Measurements from ENCODE around the gene TNFAIP2. TPM values are rescaled to one million over a fixed set of nuclear protein-coding genes. Genes with fewer than 3 reads are reported as not detected.

Gene TNFAIP2
- polyA plus RNA-seq, 1 donor = 39.8 TPM

DNA sequence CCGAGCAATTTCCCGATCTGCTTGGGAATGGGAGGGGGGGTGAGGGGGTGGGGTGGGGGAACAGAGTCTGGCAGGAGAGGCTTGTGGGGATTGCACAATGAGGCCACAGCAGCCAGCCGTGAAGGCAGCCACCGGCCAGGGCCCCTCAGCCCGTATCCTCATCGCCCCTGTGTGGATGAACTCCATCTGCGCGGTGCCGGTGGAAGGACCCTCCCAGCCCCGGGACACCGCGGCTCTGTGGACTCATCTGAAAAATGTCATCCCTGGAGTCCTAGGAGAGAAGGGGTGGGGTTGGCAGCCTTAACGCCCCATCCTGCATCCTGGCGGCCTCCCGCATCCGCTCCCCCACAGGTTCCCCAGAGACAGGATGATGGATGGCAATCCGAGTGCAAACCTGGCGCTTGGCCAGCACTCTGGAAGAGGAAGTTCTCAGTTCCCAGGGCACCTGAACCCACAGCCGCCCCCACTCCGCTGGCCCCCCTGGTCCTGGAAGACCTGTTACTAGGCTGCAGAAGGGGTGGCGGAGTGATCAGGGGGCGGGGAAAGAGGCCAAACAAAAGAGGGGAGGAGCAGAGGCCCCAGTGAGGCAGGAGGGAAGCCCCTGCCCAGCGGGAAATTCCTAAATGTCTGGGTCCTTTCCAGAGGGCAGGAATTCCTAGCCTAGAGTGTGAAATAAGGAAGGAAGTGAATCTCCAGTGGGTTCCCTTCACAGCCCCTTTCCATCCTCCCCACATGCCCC is 1.2 kb upstream of the TNFAIP2 start:
- no peak for DNase-seq (ENCODE audit: low read depth)

DNA sequence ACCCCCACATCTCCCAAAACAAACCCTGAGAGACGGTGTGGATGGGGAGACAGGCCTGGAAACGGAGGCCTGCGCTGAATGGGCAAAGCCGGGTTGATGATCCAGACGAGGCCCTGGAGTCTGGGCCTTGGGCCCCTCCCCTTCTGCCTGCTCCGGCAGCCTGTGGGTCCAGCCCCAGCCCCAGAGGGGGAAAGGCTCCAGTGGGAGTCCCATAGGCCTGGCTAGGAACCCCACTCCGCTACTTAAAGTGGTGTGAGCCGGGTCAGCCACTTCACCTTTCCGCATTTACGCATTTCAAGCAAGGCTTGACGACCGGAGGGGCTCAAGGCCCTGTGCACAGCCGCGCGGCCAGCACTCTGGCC is 695 bp upstream of the TNFAIP2 start:
- DNase-seq (ENCODE audit: low read depth) = no peak

- no peak for DNase-seq (ENCODE audit: low read depth)
Observed at GRCh38 chr14:103123634-103124500, 606 bp downstream of the TNFAIP2 start.

DNA sequence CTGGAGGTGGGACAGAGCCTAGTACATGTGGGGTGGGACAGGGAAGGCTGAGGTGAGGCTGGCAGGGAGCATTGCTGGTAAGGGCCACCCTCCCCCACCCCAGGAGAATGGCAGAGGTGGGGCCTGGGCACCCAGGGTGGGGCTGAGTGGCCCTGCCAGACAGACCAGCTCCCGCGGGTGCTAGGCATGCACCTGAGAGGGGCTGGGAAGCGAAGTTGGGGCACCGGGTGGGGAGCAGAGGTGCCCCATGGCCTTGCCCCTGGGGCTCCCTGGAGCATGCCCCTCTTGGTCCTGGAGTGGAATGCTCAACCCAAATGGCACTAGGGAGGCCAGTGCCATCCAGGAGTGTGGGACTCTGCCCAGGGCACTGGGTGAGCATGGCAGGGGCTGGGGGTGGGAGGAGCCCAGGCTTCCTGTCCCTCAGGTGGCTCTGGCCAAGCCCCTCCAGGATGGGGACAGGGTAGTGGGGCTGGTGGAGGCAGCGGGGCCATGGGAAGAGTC is 1.3 kb downstream of the TNFAIP2 start:
- DNase-seq (ENCODE audit: low read depth) = no peak

DNA sequence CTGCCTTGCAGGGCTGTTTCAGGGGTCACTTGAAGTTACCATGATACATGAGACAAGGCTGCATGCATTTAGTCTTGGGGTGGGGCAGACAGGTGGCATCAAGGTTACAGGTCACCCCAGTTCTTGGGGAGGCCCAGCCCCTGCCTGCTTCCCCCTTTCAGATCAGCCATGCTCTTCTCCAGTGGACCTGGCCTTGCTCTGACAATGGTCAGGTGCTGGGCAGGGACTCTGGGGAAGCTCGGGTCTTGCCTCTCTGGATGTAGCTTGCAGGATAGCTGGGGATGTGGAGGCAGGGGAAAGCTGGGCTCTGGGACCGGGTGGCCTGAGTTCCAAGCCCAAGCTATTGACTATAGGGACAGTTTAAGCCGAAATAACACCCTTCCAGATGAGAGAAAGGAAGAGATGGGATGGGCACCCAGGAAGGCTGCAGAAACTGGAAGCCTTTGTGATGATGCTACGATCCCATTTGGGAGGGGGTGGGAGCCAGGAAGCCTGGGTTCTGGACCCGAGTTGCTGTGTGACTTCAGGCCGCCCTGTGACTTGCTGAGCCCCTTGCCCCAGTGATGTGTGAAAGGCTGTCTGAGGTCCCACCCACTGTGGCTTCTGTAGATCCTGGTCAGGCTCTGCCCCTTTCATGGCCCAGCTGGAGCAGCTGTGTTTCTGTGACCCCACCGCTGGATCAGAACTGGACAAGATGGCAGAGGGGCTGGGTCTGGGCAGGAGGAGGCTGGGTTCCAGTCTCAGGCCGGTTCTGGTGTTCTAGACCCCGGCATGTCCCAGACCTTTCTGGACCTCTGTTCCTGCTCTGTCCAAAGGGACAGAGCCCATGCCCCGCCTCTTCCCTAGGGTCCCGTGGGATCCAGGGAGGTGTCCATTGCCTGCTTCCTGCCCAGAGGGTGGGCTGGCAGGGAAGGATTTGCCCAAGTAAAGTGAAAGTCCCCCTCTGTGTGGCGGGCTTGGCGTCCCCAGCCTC is 2.1 kb downstream of the TNFAIP2 start:
- no peak for DNase-seq (ENCODE audit: low read depth)

DNA sequence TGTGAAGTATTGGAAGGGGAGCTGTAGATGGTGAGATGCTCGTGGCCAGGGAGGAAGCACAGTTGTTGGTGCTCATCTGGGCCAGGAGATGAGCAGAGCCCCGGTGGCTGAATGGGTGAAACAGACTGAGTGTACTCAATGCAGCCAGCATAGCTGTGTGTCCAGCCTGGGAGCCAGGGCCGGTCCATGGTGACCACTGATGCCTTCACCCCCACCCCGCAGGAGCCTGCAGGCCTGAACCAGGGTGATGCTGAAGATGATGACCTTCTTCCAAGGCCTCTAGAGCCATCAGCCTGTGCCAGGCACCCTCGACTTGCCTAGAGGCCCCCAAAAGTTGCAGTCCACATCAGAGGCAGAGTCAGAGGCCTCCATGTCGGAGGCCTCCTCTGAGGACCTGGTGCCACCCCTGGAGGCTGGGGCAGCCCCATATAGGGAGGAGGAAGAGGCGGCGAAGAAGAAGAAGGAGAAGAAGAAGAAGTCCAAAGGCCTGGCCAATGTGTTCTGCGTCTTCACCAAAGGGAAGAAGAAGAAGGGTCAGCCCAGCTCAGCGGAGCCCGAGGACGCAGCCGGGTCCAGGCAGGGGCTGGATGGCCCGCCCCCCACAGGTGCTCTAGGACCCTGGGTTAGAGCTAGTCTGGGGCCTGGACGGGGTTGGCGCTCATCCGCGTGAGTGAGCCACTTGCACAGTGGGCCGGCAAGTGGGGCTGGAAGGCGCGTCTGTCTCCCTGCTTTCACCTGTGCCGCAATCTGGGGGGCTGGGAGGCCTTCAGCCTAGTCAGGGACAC is 3.0 kb downstream of the TNFAIP2 start:
- DNase-seq (ENCODE audit: low read depth) = no peak

- no peak for DNase-seq (ENCODE audit: low read depth)
Observed at GRCh38 chr14:103126873-103127304, 3.6 kb downstream of the TNFAIP2 start.

DNA sequence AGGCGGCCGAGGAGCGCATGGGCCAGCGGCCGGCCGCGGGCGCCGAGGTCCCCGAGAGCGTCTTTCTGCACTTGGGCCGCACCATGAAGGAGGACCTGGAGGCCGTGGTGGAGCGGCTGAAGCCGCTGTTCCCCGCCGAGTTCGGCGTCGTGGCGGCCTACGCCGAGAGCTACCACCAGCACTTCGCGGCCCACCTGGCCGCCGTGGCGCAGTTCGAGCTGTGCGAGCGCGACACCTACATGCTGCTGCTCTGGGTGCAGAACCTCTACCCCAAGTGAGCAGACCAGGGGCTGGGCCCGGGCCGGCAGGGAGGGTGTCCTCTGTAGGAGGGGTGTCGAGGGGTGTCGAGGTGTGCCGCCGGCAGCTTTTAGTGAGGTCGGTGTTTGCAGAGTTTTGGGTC is 4.1 kb downstream of the TNFAIP2 start:
- no peak for DNase-seq (ENCODE audit: low read depth)

- no peak for DNase-seq (ENCODE audit: low read depth)
Observed at GRCh38 chr14:103127861-103128598, 4.8 kb downstream of the TNFAIP2 start.

DNA sequence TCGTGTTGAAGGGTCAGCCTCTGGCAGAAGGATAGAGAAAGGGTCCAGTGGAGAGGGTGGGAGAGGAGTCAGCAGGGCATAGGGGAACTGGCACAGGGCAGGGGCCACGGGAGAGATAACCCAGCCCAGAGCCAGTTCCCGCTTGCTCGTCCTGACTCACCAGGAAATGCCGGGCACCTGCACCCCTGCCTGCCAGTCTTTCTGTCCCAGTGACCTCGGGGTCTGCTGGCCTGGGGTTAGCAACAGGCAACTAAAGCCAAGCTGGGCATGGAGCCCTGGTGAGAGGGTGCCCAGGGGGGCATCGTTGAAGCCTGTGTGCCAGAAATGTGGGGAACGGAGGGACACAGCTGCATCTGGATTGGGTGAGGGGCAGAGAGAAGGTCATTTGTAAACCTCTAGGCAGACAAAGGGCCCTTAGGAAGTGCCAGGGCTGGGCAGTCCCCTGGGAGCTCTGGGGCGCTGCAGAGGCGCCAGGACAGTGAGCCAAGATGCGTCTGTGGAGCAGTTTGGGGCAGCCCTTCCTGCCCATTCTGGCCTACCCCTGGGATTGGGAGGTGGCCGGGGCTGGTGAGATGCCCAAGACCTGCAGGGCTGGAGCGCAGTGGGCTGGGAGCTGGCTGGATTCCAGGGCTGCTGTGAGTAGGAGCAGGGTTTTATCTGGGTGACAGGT is 5.5 kb downstream of the TNFAIP2 start:
- no peak for DNase-seq (ENCODE audit: low read depth)

DNA sequence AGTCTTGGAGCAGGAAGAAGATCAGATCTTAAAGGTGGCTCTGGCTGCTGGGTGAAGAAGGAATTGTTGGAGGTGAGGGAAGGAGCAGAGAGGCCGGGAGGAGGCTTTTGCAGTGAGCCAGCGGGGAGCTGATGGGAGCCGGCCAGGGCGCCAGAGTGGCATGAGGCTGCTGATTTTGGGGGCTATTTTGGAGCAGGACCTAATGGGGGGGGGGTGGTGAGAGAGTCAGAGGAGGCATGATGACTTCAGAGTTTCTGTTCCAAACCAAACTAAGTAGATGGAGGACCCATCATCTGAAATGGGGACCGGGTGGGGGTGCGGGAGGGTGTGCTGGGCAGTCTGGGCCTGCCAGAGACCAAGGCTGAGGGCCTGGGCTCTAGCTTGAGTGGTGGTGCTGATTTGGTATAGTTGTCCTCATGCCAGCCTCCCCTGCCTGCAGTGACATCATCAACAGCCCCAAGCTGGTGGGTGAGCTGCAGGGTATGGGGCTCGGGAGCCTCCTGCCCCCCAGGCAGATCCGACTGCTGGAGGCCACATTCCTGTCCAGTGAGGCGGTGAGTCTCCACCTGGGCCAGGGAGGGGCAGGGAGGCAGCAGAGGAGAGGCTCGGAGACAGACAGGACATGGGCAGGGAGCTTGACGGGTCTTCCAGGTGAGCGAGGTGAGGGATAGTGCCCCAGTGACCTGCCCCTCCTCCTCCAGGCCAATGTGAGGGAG is 6.2 kb downstream of the TNFAIP2 start:
- DNase-seq (ENCODE audit: low read depth) = no peak

DNA sequence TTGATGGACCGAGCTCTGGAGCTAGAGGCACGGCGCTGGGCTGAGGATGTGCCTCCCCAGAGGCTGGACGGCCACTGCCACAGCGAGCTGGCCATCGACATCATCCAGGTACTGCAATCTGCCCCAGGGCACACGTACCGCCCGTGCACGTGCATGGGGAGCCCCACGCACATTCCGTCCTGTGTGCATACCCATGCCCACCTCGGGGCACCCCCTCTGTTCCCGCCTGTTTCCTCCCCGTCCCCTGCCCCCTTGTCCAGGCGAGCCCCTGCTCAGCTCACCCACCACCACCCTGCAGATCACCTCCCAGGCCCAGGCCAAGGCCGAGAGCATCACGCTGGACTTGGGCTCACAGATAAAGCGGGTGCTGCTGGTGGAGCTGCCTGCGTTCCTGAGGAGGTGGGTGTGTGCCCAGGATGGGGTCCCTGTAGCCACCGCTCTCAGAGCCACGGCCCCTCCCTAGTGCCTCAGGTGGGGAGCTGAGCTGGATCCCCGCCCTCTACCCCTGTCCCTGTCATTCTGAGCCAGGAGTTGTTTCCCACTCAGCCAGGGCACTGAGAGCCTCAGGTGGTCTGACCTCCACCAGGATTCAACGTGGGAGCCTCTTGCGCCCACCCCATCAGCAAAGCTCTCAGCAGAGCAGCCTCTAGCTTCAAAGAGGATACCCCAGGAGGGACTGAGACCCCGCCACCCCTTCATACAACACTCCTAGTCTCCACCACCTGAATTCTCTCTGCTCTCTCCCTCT is 6.9 kb downstream of the TNFAIP2 start:
- DNase-seq (ENCODE audit: low read depth) = no peak

GRCh38 chr14:103130965-103131364 is 7.7 kb downstream of the TNFAIP2 start:
- DNase-seq (ENCODE audit: low read depth) = no peak

GRCh38 chr14:103131580-103131979 is 8.3 kb downstream of the TNFAIP2 start:
- DNase-seq (ENCODE audit: low read depth) = no peak

- no peak for DNase-seq (ENCODE audit: low read depth)
Observed at GRCh38 chr14:103132381-103133209, 9.3 kb downstream of the TNFAIP2 start.

- DNase-seq (ENCODE audit: low read depth) = no peak
Observed at GRCh38 chr14:103133210-103134140, 10.2 kb downstream of the TNFAIP2 start.

All from forelimb muscle (tissue), 1 donor.